GM18909 (cell line): ENCODE measurements around the gene SNTB2.
"Not testable (repeated sequence)": the region's sequence is repeated elsewhere in the genome, so short reads cannot be mapped to it uniquely, and the experiment has no call there.

Source experiments
- ATAC-seq: cut with Tn5 transposase; IDR thresholded peaks from one replicate; pipeline ENCODE4 v1.9.1; 2021; ENCODE audit warnings: mild to moderate bottlenecking; ENCODE audit not compliant: unreplicated experiment, poor library complexity

The SNTB2 gene

GRCh38 chr16:69276148-69277115 lies 89.5 kb downstream of the SNTB2 start:
- ATAC-seq, result no peak

GRCh38 chr16:69277413-69277812 lies 90.4 kb downstream of the SNTB2 start:
- no peak for ATAC-seq

GRCh38 chr16:69283851-69284250 lies 96.9 kb downstream of the SNTB2 start:
- no peak for ATAC-seq

- no peak for ATAC-seq
These were observed 98.3 kb downstream of the SNTB2 start for GRCh38 chr16:69285240-69285639.

GRCh38 chr16:69286941-69287713 lies 100.2 kb downstream of the SNTB2 start:
- ATAC-seq, result no peak

GRCh38 chr16:69291657-69292056 lies 104.7 kb downstream of the SNTB2 start:
- ATAC-seq, result not testable (repeated sequence)

GRCh38 chr16:69293401-69293800 lies 106.4 kb downstream of the SNTB2 start:
- ATAC-seq, result no peak

GRCh38 chr16:69294051-69294450 lies 107.1 kb downstream of the SNTB2 start:
- no peak for ATAC-seq

GRCh38 chr16:69296771-69297170 lies 109.8 kb downstream of the SNTB2 start:
- not testable (repeated sequence) for ATAC-seq

GRCh38 chr16:69298261-69298660 lies 111.3 kb downstream of the SNTB2 start:
- no peak for ATAC-seq

- ATAC-seq, result no peak
These were observed 114.2 kb downstream of the SNTB2 start for GRCh38 chr16:69301187-69301586.

- ATAC-seq, result no peak
These were observed 114.9 kb downstream of the SNTB2 start for GRCh38 chr16:69301861-69302260.

GRCh38 chr16:69302301-69302700 lies 115.3 kb downstream of the SNTB2 start:
- no peak for ATAC-seq

GRCh38 chr16:69306031-69306430 lies 119.1 kb downstream of the SNTB2 start:
- ATAC-seq, result no peak

GRCh38 chr16:69307091-69307490 lies 120.1 kb downstream of the SNTB2 start:
- ATAC-seq, result no peak

GRCh38 chr16:69307856-69308255 lies 120.9 kb downstream of the SNTB2 start:
- ATAC-seq, result no peak

GRCh38 chr16:69309316-69309715 lies 122.4 kb downstream of the SNTB2 start:
- ATAC-seq, result no peak

GRCh38 chr16:69310653-69311532 lies 123.9 kb downstream of the SNTB2 start, which contains the start of gene VPS4A:
Gene VPS4A (plus strand): TSS chr16:69311350. CDS start chr16:69311512, 162 bp downstream.
- ATAC-seq, result peak; percentile 95

GRCh38 chr16:69311533-69312387 lies 124.8 kb downstream of the SNTB2 start:
- peak; percentile 52 for ATAC-seq
